Stimulated activated CD4-positive, alpha-beta T cell treated with anti-CD3 and anti-CD28 coated beads, Interleukin-1b, Interleukin-23, amount 100 ng/mL, for 1 hour (primary cell): ENCODE measurements around the gene ANKRD24.
"Not testable (repeated sequence)": the region's sequence is repeated elsewhere in the genome, so short reads cannot be mapped to it uniquely, and the experiment has no call there.

Experiments used
- DNase-seq, 2 donors: peaks; one replicate each; pipeline ENCODE4 v3.0.0-alpha.2; 2020; ENCODE audit warnings: low read depth in 2 of 2

Gene ANKRD24

DNA sequence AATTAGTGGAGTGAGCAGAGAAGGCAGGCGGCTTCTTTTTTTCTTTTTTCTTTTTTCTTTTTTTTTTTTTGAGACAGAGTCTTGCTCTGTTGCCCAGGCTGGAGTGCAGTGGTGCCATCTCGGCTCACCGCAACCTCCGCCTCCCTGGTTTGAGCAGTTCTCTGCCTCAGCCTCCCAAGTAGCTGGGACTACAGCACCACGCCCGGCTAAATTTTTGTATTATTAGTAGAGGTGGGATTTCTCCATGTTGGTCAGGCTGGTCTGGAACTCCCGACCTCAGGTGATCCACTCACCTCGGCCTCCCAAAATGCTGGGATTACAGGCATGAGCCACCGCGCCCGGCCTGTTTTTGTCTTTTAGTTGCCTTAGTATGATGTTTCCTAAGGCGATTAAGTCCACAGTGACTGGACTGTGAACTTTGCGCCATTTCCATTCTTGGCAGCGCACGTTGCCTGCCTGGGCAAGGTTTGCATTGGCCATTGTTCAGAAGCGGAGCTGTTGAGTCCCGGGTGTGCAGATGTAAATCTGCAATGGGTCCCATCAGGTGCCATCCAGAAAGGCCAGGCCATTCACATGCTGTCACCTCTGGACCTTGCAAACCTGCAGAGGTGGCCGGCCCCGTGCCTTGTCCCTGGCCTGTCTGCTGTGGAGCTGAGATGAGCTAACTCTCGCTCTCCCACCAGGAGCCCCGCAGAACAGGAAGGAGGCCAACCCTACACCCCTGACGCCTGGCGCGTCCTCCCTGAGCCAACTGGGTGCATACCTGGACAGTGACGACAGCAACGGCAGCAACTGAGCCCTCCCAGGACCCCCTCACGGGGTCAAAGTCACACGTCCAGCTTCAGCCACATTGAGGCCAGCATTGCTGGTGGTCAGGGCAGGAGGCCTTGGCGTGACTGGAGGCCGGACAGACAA, 85.7 kb downstream of the ANKRD24 start:
- no peak for DNase-seq

DNA sequence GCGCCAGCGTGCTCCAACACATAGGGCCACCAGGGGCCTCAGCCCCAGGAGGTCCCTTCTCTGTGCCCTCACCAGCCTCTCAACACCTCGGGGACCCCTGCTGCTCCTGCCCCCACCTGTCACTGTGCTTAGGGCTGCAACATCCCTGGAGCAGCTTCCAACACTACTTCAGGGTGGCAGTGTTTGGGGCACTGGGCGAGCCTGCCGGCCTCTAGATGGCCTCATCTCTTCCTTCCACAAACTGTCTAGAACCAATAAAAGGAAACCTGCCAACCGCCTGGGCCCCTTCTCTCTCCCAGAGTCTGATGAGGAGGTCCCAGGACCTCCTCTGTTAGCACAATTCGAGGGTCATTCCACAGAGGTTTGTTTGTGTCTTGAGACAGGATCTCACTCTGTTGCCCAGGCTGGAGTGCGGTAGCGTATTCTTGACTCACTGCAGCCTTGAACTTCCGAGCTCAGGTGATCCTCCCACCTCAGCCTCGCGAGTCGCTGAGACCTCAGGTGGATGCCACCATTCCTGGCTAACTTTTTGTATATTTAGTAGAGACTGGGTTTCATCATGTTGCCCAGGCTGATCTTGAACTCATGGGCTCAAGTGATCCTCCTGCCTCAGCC, 86.4 kb downstream of the ANKRD24 start:
- no peak for DNase-seq

DNA sequence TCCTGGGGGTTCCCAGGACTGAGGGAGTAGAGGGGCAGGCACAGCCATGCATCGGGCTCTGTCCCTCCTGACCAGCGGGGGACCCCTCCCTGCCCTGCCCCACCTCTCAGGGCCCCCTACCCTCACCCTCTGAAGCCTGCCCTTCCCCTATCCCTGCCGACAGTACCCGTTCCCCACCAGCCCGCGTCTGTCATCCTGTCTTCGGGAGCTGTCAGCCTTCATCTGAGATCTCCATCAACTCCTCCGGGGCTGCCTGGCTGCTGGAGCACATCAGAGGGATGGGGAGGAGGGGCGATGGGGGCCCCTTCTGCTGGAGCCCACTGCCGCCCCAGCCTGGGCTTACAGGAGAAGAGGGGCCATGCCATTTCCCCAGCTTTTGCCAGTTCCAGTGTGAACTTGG, 90.4 kb downstream of the ANKRD24 start:
- DNase-seq: no peak

DNA sequence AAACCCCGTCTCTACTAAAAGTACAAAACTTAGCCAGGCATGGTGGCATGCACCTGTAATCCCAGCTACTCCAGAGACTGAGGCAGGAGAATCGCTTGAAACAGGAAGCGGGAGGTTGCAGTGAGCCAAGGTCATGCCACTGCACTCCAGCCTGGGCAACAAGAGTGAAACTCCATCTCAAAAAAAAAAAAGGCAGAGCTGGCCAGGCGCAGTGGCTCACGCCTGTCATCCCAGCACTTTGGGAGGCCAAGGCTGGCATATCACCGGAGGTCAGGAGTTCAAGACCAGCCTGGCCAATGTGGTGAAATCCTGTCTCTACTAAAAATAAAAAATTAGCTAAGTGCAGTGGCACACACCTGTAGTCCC, 91.8 kb downstream of the ANKRD24 start:
- DNase-seq: not testable (repeated sequence)
